Cardiac atrium fibroblast (primary cell): Measurements from ENCODE around the gene DHCR7. TPM values are rescaled to one million over a fixed set of nuclear protein-coding genes. Genes with fewer than 3 reads are reported as not detected.

ENCODE experiments used
- total RNA-seq: library from RNA; depleted of rRNA; stranded (reverse); fragments of >200 nt; gene quantifications from 2 replicates; pipeline ENCODE4 v1.2.3, GENCODE V29; 2015

DHCR7 gene, protein sequence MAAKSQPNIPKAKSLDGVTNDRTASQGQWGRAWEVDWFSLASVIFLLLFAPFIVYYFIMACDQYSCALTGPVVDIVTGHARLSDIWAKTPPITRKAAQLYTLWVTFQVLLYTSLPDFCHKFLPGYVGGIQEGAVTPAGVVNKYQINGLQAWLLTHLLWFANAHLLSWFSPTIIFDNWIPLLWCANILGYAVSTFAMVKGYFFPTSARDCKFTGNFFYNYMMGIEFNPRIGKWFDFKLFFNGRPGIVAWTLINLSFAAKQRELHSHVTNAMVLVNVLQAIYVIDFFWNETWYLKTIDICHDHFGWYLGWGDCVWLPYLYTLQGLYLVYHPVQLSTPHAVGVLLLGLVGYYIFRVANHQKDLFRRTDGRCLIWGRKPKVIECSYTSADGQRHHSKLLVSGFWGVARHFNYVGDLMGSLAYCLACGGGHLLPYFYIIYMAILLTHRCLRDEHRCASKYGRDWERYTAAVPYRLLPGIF
- total RNA-seq = 38.3 and 109 TPM in 2 replicates

DNA sequence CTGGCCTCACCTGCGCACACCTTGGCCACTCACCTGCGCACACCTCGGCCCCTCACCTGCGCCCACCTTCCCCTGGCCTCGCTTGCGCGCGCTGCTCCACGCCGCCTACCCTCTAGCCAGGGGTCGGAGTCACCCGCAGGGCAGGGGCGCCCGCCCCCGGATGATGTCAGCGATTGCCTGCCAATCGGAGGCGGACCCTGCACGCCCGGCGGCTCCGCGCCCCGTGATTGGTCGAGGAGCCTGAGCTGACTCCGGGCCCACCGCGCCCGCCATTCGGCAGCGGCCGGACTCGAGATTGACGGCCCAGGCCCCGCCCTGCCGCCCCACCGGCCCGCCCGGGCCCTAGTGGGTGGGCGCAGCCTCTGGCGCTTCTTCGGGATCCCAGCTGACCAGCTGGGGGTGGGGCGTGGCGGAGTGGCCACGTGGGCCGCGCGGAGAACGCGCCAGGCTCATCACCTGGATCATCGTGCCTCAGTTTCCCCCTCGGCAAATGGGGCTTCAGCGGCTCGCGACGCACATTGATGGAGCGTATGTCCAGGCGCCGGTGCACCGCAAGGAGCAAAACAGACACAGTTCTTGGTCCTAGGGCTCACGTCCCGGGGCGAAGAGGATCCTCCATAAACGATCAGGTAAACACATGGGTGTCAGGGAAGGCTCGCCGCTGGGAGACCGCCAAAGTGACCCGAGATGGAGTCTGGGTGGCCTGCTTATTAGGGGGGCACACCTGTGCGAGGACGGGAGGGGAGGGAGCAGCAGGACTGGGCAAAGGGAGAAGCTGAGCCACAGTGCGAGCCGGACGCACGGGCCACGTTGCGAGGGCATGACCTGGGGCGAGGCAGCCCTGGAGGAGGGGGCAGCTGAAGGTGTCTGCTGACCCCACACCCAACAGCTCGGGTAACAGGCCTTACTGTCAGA is at the start of gene DHCR7:
Gene DHCR7 (minus strand): TSS at position 137 of the 915 bp plus-strand sequence. CDS start 3,441 bp downstream, outside the sequence.

DNA sequence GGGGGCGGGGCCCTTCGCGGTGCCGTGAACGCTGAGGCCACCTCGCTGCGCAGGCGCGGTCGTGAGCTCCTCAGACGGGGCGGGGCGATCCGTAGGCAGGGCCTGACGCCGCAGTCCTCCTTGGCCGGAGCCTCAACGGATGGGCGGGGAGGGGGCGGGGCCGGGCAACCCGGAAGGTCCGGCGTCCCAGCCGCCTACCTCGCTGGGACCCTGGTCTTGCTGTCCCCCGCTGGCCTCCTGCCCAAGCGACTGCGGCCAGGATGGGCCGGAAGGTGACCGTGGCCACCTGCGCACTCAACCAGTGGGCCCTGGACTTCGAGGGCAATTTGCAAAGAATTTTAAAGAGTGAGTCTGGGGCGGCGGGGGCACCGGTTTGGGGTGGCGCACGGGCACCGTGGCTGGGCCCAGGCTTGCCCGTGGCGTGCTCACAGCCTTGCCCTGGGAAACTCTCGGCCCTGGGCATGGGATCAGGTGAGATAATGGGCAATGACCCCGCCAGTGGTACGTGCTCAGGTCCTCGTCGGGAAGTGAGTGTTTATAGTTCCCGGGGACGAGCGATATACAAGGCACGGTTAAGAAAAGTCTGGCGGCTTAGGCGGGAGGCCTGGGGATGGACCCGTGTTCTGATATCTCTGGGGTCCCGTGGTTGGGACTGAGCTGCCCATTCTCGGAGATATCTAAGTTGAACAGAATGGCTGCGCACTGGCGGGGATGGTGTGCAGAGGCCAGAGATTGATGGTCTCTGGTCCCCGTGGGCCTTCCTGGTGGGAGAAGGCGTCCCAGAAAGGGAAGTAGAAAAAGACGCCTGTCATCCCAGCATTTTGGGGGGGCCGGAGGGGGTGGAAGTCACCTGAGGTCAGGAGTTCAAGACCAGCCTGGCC is 5.1 kb upstream of the DHCR7 start, which contains the start of gene NADSYN1:
Gene NADSYN1 (plus strand): TSS at position 167 of the 881 bp plus-strand sequence. CDS start 94 bp downstream, at position 261.

Other genes starting within 250 kb of the DHCR7 start
- 0.18 and 0.49 TPM in 2 replicates for gene SHANK2, start 195.8 kb downstream of the DHCR7 start, total RNA-seq
- 59.6 and 62.1 TPM in 2 replicates for gene NADSYN1, start 4.8 kb upstream of the DHCR7 start, total RNA-seq
- gene KRTAP5-7, start 78.9 kb upstream of the DHCR7 start, total RNA-seq = not detected in 2 replicates
- gene KRTAP5-8, start 89.6 kb upstream of the DHCR7 start, total RNA-seq = not detected in 2 replicates
- gene KRTAP5-9, start 100.0 kb upstream of the DHCR7 start, total RNA-seq = not detected in 2 replicates
- not detected in 2 replicates for gene KRTAP5-10, start 117.2 kb upstream of the DHCR7 start, total RNA-seq
- not detected in 2 replicates for gene KRTAP5-11, start 134.5 kb upstream of the DHCR7 start, total RNA-seq